ENCODE results near the gene NANOGP8.
"Not testable (repeated sequence)": the region's sequence is repeated elsewhere in the genome, so short reads cannot be mapped to it uniquely, and the experiment has no call there.

The NANOGP8 gene

GRCh38 chr15:35085176-35085919 lies at the start of gene NANOGP8:
Gene NANOGP8, minus strand, starts transcription at chr15:35085295. Its CDS starts 185 bp downstream, at chr15:35085110.
- DNase-seq (ENCODE audit: low spot score), result not testable (repeated sequence)

- no peak for DNase-seq (ENCODE audit: low spot score)
Measured at GRCh38 chr15:35134299-35134698, 49.2 kb upstream of the NANOGP8 start.

GRCh38 chr15:35130245-35130644 lies 45.1 kb upstream of the NANOGP8 start:
- DNase-seq (ENCODE audit: low spot score), result no peak

GRCh38 chr15:35129361-35129760 lies 44.3 kb upstream of the NANOGP8 start:
- DNase-seq (ENCODE audit: low spot score), result no peak

GRCh38 chr15:35127717-35128116 lies 42.6 kb upstream of the NANOGP8 start:
- no peak for DNase-seq (ENCODE audit: low spot score)

- DNase-seq (ENCODE audit: low spot score), result no peak
Measured at GRCh38 chr15:35126236-35126635, 41.1 kb upstream of the NANOGP8 start.

- no peak for DNase-seq (ENCODE audit: low spot score)
Measured at GRCh38 chr15:35123743-35124142, 38.6 kb upstream of the NANOGP8 start.

- DNase-seq (ENCODE audit: low spot score), result no peak
Measured at GRCh38 chr15:35121611-35122359, 36.7 kb upstream of the NANOGP8 start.

GRCh38 chr15:35120173-35120572 lies 35.1 kb upstream of the NANOGP8 start:
- DNase-seq (ENCODE audit: low spot score), result peak; percentile 24

- DNase-seq (ENCODE audit: low spot score), result no peak
Measured at GRCh38 chr15:35118960-35119359, 33.9 kb upstream of the NANOGP8 start.

GRCh38 chr15:35117543-35118265 lies 32.6 kb upstream of the NANOGP8 start:
- DNase-seq (ENCODE audit: low spot score), result no peak

GRCh38 chr15:35115155-35115725 lies 30.1 kb upstream of the NANOGP8 start:
- peak; percentile 18 for DNase-seq (ENCODE audit: low spot score)

- DNase-seq (ENCODE audit: low spot score), result no peak
Measured at GRCh38 chr15:35112346-35112745, 27.3 kb upstream of the NANOGP8 start.

GRCh38 chr15:35111861-35112260 lies 26.8 kb upstream of the NANOGP8 start:
- DNase-seq (ENCODE audit: low spot score), result no peak

- no peak for DNase-seq (ENCODE audit: low spot score)
Measured at GRCh38 chr15:35108453-35108852, 23.4 kb upstream of the NANOGP8 start.

- DNase-seq (ENCODE audit: low spot score), result no peak
Measured at GRCh38 chr15:35107561-35107960, 22.5 kb upstream of the NANOGP8 start.

GRCh38 chr15:35107122-35107521 lies 22.0 kb upstream of the NANOGP8 start:
- DNase-seq (ENCODE audit: low spot score), result no peak

GRCh38 chr15:35104526-35105147 lies 19.5 kb upstream of the NANOGP8 start:
- DNase-seq (ENCODE audit: low spot score), result no peak

GRCh38 chr15:35102186-35102585 lies 17.1 kb upstream of the NANOGP8 start:
- DNase-seq (ENCODE audit: low spot score), result no peak

GRCh38 chr15:35101335-35101734 lies 16.2 kb upstream of the NANOGP8 start:
- DNase-seq (ENCODE audit: low spot score), result no peak

GRCh38 chr15:35098737-35099136 lies 13.6 kb upstream of the NANOGP8 start:
- no peak for DNase-seq (ENCODE audit: low spot score)

GRCh38 chr15:35095941-35096340 lies 10.8 kb upstream of the NANOGP8 start:
- DNase-seq (ENCODE audit: low spot score), result no peak
